ENCODE data around the gene SPRYD3. TPM values are rescaled to one million over a fixed set of nuclear protein-coding genes. Genes with fewer than 3 reads are reported as not detected.

Gene SPRYD3
- total RNA-seq, 1 donor from 2014 or later = 13.9 TPM

DNA sequence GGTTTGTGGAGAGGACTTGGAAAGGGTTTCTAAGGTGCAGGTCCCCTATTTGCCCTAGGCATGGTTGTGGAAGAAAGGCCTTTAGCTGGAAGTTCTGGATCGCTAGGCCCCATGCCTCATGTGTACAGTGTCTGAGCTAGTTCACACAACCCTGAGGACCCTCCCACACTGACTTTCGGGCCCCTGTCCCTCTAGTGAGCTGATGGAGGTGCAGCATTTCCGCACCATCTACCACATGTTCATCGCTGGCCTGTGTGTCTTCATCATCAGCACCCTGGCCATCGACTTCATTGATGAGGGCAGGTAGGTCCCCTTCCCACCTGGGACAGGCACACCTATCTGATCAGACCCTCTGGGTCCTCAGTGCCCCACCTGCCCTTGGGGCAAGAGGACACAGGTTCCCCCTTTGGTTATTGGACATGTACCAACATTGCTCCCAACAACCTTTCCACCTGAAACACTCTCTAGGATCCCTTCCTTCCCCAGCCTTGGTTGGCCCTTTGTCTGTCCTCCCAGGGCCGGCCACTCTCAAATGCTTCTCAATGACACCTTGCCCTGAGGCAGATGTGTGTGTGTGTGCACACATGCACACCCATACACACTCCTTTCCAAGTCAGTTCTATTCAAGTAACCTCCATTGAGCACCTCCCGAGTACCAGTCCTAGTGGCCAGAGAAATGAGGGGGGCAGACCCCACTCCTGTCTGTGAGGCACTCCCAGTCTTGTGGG is 26.7 kb upstream of the SPRYD3 start:
- TF ChIP-seq, protein P1, sequence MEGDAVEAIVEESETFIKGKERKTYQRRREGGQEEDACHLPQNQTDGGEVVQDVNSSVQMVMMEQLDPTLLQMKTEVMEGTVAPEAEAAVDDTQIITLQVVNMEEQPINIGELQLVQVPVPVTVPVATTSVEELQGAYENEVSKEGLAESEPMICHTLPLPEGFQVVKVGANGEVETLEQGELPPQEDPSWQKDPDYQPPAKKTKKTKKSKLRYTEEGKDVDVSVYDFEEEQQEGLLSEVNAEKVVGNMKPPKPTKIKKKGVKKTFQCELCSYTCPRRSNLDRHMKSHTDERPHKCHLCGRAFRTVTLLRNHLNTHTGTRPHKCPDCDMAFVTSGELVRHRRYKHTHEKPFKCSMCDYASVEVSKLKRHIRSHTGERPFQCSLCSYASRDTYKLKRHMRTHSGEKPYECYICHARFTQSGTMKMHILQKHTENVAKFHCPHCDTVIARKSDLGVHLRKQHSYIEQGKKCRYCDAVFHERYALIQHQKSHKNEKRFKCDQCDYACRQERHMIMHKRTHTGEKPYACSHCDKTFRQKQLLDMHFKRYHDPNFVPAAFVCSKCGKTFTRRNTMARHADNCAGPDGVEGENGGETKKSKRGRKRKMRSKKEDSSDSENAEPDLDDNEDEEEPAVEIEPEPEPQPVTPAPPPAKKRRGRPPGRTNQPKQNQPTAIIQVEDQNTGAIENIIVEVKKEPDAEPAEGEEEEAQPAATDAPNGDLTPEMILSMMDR (IDR thresholded peaks at IDR 0.05; ENCODE audit: partially characterized antibody, unreplicated experiment) = no peak
- Mint-ChIP-seq H3K27ac (ENCODE audit: unreplicated experiment) (no peak overlapping the region), H3K27me3 (ENCODE audit: unreplicated experiment) (peaks cover 2% of the 10 kb centered on the region), H3K9me3 (ENCODE audit: unreplicated experiment) (no peaks in the 10 kb centered on the region), H3K36me3 (ENCODE audit: unreplicated experiment) (no peaks in the 10 kb centered on the region), H3K4me3 (ENCODE audit: unreplicated experiment) (no peak overlapping the region), H3K4me1 (ENCODE audit: low read depth, unreplicated experiment) (no peaks in the 10 kb centered on the region)
- no peak for DNase-seq

DNA sequence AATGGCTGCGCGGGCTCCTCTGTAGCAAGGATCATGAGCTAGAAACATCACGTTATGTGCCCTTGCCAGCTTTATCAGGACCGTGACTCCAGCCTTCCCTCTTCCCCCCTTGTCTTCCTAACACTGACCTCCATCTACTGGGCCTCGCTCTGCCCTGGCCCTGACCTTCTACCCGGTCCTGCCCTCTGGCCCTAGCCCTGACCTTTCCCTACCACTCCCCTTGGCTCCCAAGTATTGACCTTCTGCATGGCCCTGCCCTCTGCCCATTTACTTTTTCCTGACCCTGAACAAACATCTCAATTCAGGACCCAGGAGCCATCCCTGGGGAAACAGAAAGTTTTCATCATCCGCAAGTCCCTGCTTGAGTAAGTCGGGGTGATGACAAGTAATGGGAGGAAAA is 26.1 kb upstream of the SPRYD3 start:
- H3K36me3 Mint-ChIP-seq (ENCODE audit: unreplicated experiment) = no peaks in the 10 kb centered on the region
- H3K9me3 Mint-ChIP-seq (ENCODE audit: unreplicated experiment) = no peaks in the 10 kb centered on the region
- H3K27me3 Mint-ChIP-seq (ENCODE audit: unreplicated experiment) = peaks cover 2% of the 10 kb centered on the region
- H3K27ac Mint-ChIP-seq (ENCODE audit: unreplicated experiment) = no peak overlapping the region
- TF ChIP-seq, protein P1 (IDR thresholded peaks at IDR 0.05; ENCODE audit: partially characterized antibody, unreplicated experiment) = no peak
- no peaks in the 10 kb centered on the region for H3K4me1 Mint-ChIP-seq (ENCODE audit: low read depth, unreplicated experiment)
- no peak for DNase-seq
- H3K4me3 Mint-ChIP-seq (ENCODE audit: unreplicated experiment) = no peak overlapping the region

DNA sequence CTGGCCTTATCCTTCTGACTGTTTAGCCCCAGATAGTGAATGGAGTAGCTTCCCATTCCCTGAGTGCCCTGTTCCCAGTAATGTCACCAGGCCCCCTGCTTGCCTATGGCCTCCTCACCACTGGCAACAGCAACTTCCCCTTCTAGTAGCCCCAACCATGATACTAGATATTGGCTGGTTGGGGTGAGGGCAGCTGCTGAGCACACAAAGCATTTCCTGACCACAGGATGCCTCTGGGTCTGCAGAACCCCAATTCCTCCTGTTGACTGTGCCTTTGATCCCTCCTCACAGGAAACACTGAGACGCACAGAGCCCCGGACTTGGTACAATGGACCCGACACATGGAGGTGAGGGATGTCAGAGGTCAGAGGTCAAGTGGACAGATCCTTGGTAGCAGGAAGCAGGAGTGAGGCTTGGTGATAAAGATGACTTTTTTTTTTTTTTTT is 24.7 kb upstream of the SPRYD3 start:
- H3K27me3 Mint-ChIP-seq (ENCODE audit: unreplicated experiment) = peaks cover 8% of the 10 kb centered on the region
- no peaks in the 10 kb centered on the region for H3K4me1 Mint-ChIP-seq (ENCODE audit: low read depth, unreplicated experiment)
- no peak overlapping the region for H3K27ac Mint-ChIP-seq (ENCODE audit: unreplicated experiment)
- H3K36me3 Mint-ChIP-seq (ENCODE audit: unreplicated experiment) = no peaks in the 10 kb centered on the region
- TF ChIP-seq, protein P1 (IDR thresholded peaks at IDR 0.05; ENCODE audit: partially characterized antibody, unreplicated experiment) = no peak
- H3K4me3 Mint-ChIP-seq (ENCODE audit: unreplicated experiment) = no peak overlapping the region
- DNase-seq = no peak
- H3K9me3 Mint-ChIP-seq (ENCODE audit: unreplicated experiment) = peaks cover 2% of the 10 kb centered on the region

DNA sequence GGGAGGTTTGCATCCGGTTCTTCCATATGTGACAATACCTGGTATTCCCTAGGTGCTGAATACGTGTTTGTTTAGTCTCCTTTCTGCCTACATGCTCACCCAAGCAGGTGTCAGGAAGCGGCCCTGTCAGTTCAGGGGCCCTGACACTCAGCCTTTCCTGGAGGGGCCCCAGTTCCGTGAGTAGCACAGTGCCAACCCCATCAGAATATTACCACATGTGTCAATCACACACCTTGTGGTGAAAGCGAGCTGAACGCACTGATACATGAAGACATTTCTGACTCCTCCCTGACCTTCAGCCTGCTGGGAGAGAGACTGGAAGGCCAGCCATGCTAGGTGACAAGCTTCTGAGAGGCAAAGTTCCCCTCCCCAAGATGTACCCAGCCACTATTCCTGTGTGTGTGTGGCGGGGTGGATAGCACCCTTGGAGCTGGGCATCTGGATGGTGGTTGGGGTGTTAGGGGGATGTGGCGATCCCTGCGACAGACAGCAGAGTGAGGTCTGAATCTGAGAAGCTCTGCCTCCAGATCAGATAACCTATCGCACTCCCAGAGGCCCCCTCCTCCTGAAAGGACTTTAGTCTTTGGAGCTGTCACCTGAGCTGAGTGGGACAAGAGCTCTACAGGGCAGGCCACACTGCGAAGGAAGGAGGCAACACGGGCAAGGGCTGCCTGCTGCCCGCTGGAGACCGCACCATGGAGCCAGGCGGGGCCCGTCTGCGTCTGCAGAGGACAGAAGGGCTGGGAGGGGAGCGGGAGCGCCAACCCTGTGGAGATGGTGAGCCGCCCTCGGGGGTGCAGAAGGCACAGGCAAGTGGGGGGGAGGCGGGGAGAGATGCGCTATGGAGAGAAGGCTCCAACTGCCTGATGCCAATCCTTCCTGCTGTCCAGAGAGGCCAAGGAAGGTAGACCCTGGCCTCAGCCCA is 24.0 kb upstream of the SPRYD3 start, which contains the start of gene SOAT2:
Gene SOAT2, plus strand, starts transcription at position 604 of the 925 bp plus-strand sequence. Its CDS starts 92 bp downstream, at position 696.
- H3K36me3 Mint-ChIP-seq (ENCODE audit: unreplicated experiment) = no peaks in the 10 kb centered on the region
- DNase-seq = no peak
- peaks cover under 1% of the 10 kb centered on the region for H3K4me1 Mint-ChIP-seq (ENCODE audit: low read depth, unreplicated experiment)
- peaks cover 13% of the 10 kb centered on the region for H3K27me3 Mint-ChIP-seq (ENCODE audit: unreplicated experiment)
- peaks cover 2% of the 10 kb centered on the region for H3K9me3 Mint-ChIP-seq (ENCODE audit: unreplicated experiment)
- TF ChIP-seq, protein P1 (IDR thresholded peaks at IDR 0.05; ENCODE audit: partially characterized antibody, unreplicated experiment) = no peak
- no peak within 1 kb of the TSS for H3K4me3 Mint-ChIP-seq (ENCODE audit: unreplicated experiment)
- no peak within 1 kb of the TSS for H3K27ac Mint-ChIP-seq (ENCODE audit: unreplicated experiment)

Data from glutamatergic neuron (in vitro differentiated cells).